ENCODE results near the gene ARHGAP6. TPM values are rescaled to one million over a fixed set of nuclear protein-coding genes. Genes with fewer than 3 reads are reported as not detected.

ARHGAP6 gene
- total and polyA plus RNA-seq, 2 experiments from 2014 or later, result 0.08 to 0.54 TPM

- H3K79me2 ChIP-seq (ENCODE audit: insufficient read depth), result no peaks in the 10 kb centered on the region
- no peaks in the 10 kb centered on the region for H3K9me3 ChIP-seq (ENCODE audit: low read depth)
- no peaks in the 10 kb centered on the region for H3K4me1 ChIP-seq (ENCODE audit: insufficient read depth)
- H3K36me3 ChIP-seq (ENCODE audit: low read depth), result no peaks in the 10 kb centered on the region
- H3K27me3 ChIP-seq (replicated peaks; ENCODE audit: insufficient read depth), result no peaks in the 10 kb centered on the region
- no peak overlapping the region for H3K4me3 ChIP-seq
- H3K9ac ChIP-seq, result no peak overlapping the region
- DNase-seq, result peak; percentile 76
- H3K9me2 ChIP-seq (ENCODE audit: insufficient read depth), result no peaks in the 10 kb centered on the region
- no peak overlapping the region for H3K27ac ChIP-seq
- no peaks in the 10 kb centered on the region for H4K20me1 ChIP-seq (ENCODE audit: insufficient read depth)
- no peaks in the 10 kb centered on the region for H3F3A ChIP-seq (ENCODE audit: insufficient read depth)
- WGBS, 2 experiments (ENCODE audit: low coverage in 1 of 2, low lambda C conversion rate in 2 of 2, missing lambda C conversion rate in 2 of 2), result 0% methylated on average over 2 of the region's 2 CpGs
- H3K4me2 ChIP-seq (ENCODE audit: unreplicated experiment), result no peak overlapping the region
- TF ChIP-seq EZH2 (IDR thresholded peaks at IDR 0.05; ENCODE audit: insufficient read depth, poor library complexity, severe bottlenecking) (no peak), EZH2phosphoT487 (IDR thresholded peaks at IDR 0.05; ENCODE audit: insufficient read depth, low read depth) (no peak)
- H2AFZ ChIP-seq, result no peak overlapping the region
- in situ Hi-C loops (cut with MboI), result loop anchor here (10.0 kb wide), 1 partner anchor 202 kb away; no protein-coding TSS in a partner anchor
These were observed 132.5 kb downstream of the ARHGAP6 start for GRCh38 chrX:11533199-11533651.

- no peaks in the 10 kb centered on the region for H4K20me1 ChIP-seq (ENCODE audit: insufficient read depth)
- in situ Hi-C loops (cut with MboI), result loop anchor here (10.0 kb wide), 1 partner anchor 202 kb away; no protein-coding TSS in a partner anchor
- no peaks in the 10 kb centered on the region for H3K4me1 ChIP-seq (ENCODE audit: insufficient read depth)
- H3K9ac ChIP-seq, result no peak overlapping the region
- no peaks in the 10 kb centered on the region for H3K9me3 ChIP-seq (ENCODE audit: low read depth)
- H3K9me2 ChIP-seq (ENCODE audit: insufficient read depth), result no peaks in the 10 kb centered on the region
- TF ChIP-seq EZH2 (IDR thresholded peaks at IDR 0.05; ENCODE audit: insufficient read depth, poor library complexity, severe bottlenecking), result no peak
- H3K27ac ChIP-seq, result no peak overlapping the region
- H3K4me2 ChIP-seq (ENCODE audit: unreplicated experiment), result no peak overlapping the region
- no peaks in the 10 kb centered on the region for H3K79me2 ChIP-seq (ENCODE audit: insufficient read depth)
- H3K27me3 ChIP-seq (replicated peaks; ENCODE audit: insufficient read depth), result no peaks in the 10 kb centered on the region
- H3K4me3 ChIP-seq, result no peak overlapping the region
- no peaks in the 10 kb centered on the region for H3K36me3 ChIP-seq (ENCODE audit: low read depth)
- H2AFZ ChIP-seq, result no peak overlapping the region
- no peaks in the 10 kb centered on the region for H3F3A ChIP-seq (ENCODE audit: insufficient read depth)
- no peak for DNase-seq
These were observed 133.2 kb downstream of the ARHGAP6 start for GRCh38 chrX:11532291-11533078.

GRCh38 chrX:11531226-11531625, 134.5 kb downstream of the ARHGAP6 start:
- Histone ChIP-seq H3K9ac (no peak overlapping the region), H3F3A (ENCODE audit: insufficient read depth) (no peaks in the 10 kb centered on the region), H3K79me2 (ENCODE audit: insufficient read depth) (no peaks in the 10 kb centered on the region), H3K4me3 (no peak overlapping the region), H2AFZ (no peak overlapping the region), H3K9me2 (ENCODE audit: insufficient read depth) (no peaks in the 10 kb centered on the region), H3K27me3 (replicated peaks; ENCODE audit: insufficient read depth) (no peaks in the 10 kb centered on the region), H4K20me1 (ENCODE audit: insufficient read depth) (no peaks in the 10 kb centered on the region), H3K36me3 (ENCODE audit: low read depth) (no peaks in the 10 kb centered on the region), H3K9me3 (ENCODE audit: low read depth) (no peaks in the 10 kb centered on the region), H3K4me1 (ENCODE audit: insufficient read depth) (no peaks in the 10 kb centered on the region), H3K4me2 (ENCODE audit: unreplicated experiment) (no peak overlapping the region), H3K27ac (no peak overlapping the region)
- in situ Hi-C loops (cut with MboI), result loop anchor here (10.0 kb wide), 1 partner anchor 204 kb away; no protein-coding TSS in a partner anchor
- 13 to 20% methylated on average over 1 of the region's 1 CpG for WGBS, 2 experiments (ENCODE audit: low coverage in 1 of 2, low lambda C conversion rate in 2 of 2, missing lambda C conversion rate in 2 of 2)
- peak; percentile 41 for DNase-seq
- TF ChIP-seq EZH2phosphoT487 (IDR thresholded peaks at IDR 0.05; ENCODE audit: insufficient read depth, low read depth), result no peak
- no peak for TF ChIP-seq EZH2 (IDR thresholded peaks at IDR 0.05; ENCODE audit: insufficient read depth, poor library complexity, severe bottlenecking)

DNA sequence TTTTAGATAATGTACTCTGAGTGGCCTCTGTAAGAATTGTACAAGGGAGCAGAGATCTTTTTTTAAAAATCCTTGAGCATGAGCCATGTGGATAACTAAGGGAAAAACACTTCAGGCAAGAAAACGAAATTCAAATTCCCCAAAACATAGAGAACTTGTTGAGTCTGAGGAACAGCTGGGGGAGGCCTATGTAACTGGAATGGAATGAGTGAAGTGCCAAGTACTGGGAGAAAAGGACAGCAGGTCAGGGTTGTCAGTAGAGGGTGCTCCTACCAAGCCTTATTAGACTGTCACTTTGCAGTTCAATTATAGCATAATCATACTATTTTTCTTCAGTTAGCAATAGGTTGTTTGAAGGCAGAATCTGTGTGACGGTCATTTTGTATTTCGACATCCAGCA, 135.1 kb downstream of the ARHGAP6 start:
- TF ChIP-seq EZH2phosphoT487 (IDR thresholded peaks at IDR 0.05; ENCODE audit: insufficient read depth, low read depth), result no peak
- DNase-seq, result peak; percentile 14
- no peak overlapping the region for H3K4me2 ChIP-seq (ENCODE audit: unreplicated experiment)

More for the DNA sequence above, 135.1 kb downstream of the ARHGAP6 start:
- Histone ChIP-seq H3K9me2 (ENCODE audit: insufficient read depth) (no peaks in the 10 kb centered on the region), H3K79me2 (ENCODE audit: insufficient read depth) (no peaks in the 10 kb centered on the region), H4K20me1 (ENCODE audit: insufficient read depth) (no peaks in the 10 kb centered on the region), H3K9ac (no peak overlapping the region), H3K36me3 (ENCODE audit: low read depth) (no peaks in the 10 kb centered on the region), H3K4me3 (no peak overlapping the region), H3F3A (ENCODE audit: insufficient read depth) (no peaks in the 10 kb centered on the region), H3K9me3 (ENCODE audit: low read depth) (no peaks in the 10 kb centered on the region), H3K4me1 (ENCODE audit: insufficient read depth) (no peaks in the 10 kb centered on the region), H3K27ac (no peak overlapping the region), H2AFZ (no peak overlapping the region), H3K27me3 (replicated peaks; ENCODE audit: insufficient read depth) (no peaks in the 10 kb centered on the region)
- in situ Hi-C loops (cut with MboI), result loop anchor here (10.0 kb wide), 1 partner anchor 204 kb away; no protein-coding TSS in a partner anchor
- WGBS, 2 experiments (ENCODE audit: low coverage in 1 of 2, low lambda C conversion rate in 2 of 2, missing lambda C conversion rate in 2 of 2), result 61 to 68% methylated on average over 3 of the region's 3 CpGs

Data from GM23248 (cell line).